ENCODE data around the gene AGBL1.

Gene AGBL1

GRCh38 chr15:86079508-86080266 lies at the start of gene AGBL1:
Gene AGBL1, plus strand, starts transcription at chr15:86079871.
- DNase-seq, result no peak

- no peak for DNase-seq
Observed at GRCh38 chr15:86034904-86035303, 44.8 kb upstream of the AGBL1 start.

GRCh38 chr15:86036243-86036642 lies 43.4 kb upstream of the AGBL1 start:
- no peak for DNase-seq

- DNase-seq, result no peak
Observed at GRCh38 chr15:86038491-86038890, 41.2 kb upstream of the AGBL1 start.

- no peak for DNase-seq
Observed at GRCh38 chr15:86040356-86041033, 39.2 kb upstream of the AGBL1 start.

GRCh38 chr15:86041399-86041798 lies 38.3 kb upstream of the AGBL1 start:
- DNase-seq, result no peak

GRCh38 chr15:86042226-86042625 lies 37.4 kb upstream of the AGBL1 start:
- DNase-seq, result no peak

- DNase-seq, result no peak
Observed at GRCh38 chr15:86044981-86045380, 34.7 kb upstream of the AGBL1 start.

- DNase-seq, result no peak
Observed at GRCh38 chr15:86054338-86054737, 25.3 kb upstream of the AGBL1 start.

GRCh38 chr15:86055688-86056087 lies 24.0 kb upstream of the AGBL1 start:
- DNase-seq, result no peak

GRCh38 chr15:86059851-86060250 lies 19.8 kb upstream of the AGBL1 start:
- DNase-seq, result no peak

GRCh38 chr15:86060674-86061073 lies 19.0 kb upstream of the AGBL1 start:
- no peak for DNase-seq

GRCh38 chr15:86061581-86061980 lies 18.1 kb upstream of the AGBL1 start:
- no peak for DNase-seq

- DNase-seq, result no peak
Observed at GRCh38 chr15:86062646-86063243, 16.9 kb upstream of the AGBL1 start.

- no peak for DNase-seq
Observed at GRCh38 chr15:86063356-86064095, 16.1 kb upstream of the AGBL1 start.

- no peak for DNase-seq
Observed at GRCh38 chr15:86064326-86064725, 15.3 kb upstream of the AGBL1 start.

- no peak for DNase-seq
Observed at GRCh38 chr15:86066174-86066834, 13.4 kb upstream of the AGBL1 start.

- DNase-seq, result no peak
Observed at GRCh38 chr15:86073281-86073680, 6.4 kb upstream of the AGBL1 start.

- DNase-seq, result no peak
Observed at GRCh38 chr15:86076468-86076867, 3.2 kb upstream of the AGBL1 start.

GRCh38 chr15:86077070-86077469 lies 2.6 kb upstream of the AGBL1 start:
- DNase-seq, result no peak

GRCh38 chr15:86080302-86080701 lies 631 bp downstream of the AGBL1 start:
- DNase-seq, result no peak

- no peak for DNase-seq
Observed at GRCh38 chr15:86082619-86083380, 3.1 kb downstream of the AGBL1 start.

Measured in NCI-H2081 treated with DMSO at 0.1 percent for 48 hours (cell line).